Effector memory CD4-positive, alpha-beta T cell (primary cell): ENCODE data around the gene CEP164.

Source experiments
- DNase-seq, 3 donors: peaks; one replicate each; pipeline ENCODE4 v3.0.0-alpha.2; 2020
- H3K27ac ChIP-seq: 2 replicates; pipeline ENCODE4 v1.7.0; 2013; ENCODE audit warnings: mild to moderate bottlenecking, low read length, moderate library complexity; ENCODE audit not compliant: insufficient read depth, poor library complexity, severe bottlenecking
- H3K27me3 ChIP-seq: replicated peaks from 2 replicates; pipeline ENCODE4 v1.7.0; 2013; ENCODE audit warnings: mild to moderate bottlenecking, low read length; ENCODE audit not compliant: insufficient read depth, control insufficient read depth, poor library complexity, severe bottlenecking
- H3K36me3 ChIP-seq: 2 replicates; pipeline ENCODE4 v1.7.0; 2013; ENCODE audit warnings: mild to moderate bottlenecking, low read length, moderate library complexity; ENCODE audit not compliant: control insufficient read depth, insufficient read depth
- H3K4me1 ChIP-seq: 2 replicates; pipeline ENCODE4 v1.7.0; 2013; ENCODE audit warnings: low read length, mild to moderate bottlenecking; ENCODE audit not compliant: control insufficient read depth, insufficient read depth, poor library complexity, severe bottlenecking
- H3K4me3 ChIP-seq: 2 replicates; pipeline ENCODE4 v1.7.0; 2013; ENCODE audit warnings: low read length, low read depth, mild to moderate bottlenecking; ENCODE audit not compliant: insufficient read depth, poor library complexity, severe bottlenecking
- H3K9me3 ChIP-seq: 2 replicates; pipeline ENCODE4 v1.7.0; 2013; ENCODE audit warnings: mild to moderate bottlenecking, low read length, moderate library complexity; ENCODE audit not compliant: control insufficient read depth

The CEP164 gene

DNA sequence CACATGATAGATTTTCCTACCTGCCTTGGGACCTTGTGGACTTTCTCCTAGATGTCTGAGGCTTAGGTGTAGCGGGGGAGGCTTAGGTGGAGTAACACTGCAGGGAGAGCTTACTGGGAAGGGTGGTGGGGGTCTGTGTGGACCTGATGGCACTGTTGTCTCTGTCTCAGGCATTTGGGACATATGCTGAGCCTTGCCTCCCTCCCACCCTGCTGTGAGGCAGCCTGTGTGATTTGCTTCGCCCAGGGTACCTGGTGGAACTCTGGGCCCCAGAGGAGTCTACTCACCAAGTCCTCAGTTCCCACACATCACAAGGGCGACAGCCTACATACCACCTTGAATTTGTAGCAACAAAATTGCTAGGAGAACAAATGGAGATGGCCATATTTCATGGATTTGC, 80.7 kb downstream of the CEP164 start:
- no peak overlapping the region for H3K27ac ChIP-seq
- H3K9me3 ChIP-seq = no peaks in the 10 kb centered on the region
- H3K36me3 ChIP-seq = peaks cover 19% of the 10 kb centered on the region
- no peak overlapping the region for H3K4me3 ChIP-seq
- no peaks in the 10 kb centered on the region for H3K27me3 ChIP-seq
- DNase-seq = no peak
- no peaks in the 10 kb centered on the region for H3K4me1 ChIP-seq

DNA sequence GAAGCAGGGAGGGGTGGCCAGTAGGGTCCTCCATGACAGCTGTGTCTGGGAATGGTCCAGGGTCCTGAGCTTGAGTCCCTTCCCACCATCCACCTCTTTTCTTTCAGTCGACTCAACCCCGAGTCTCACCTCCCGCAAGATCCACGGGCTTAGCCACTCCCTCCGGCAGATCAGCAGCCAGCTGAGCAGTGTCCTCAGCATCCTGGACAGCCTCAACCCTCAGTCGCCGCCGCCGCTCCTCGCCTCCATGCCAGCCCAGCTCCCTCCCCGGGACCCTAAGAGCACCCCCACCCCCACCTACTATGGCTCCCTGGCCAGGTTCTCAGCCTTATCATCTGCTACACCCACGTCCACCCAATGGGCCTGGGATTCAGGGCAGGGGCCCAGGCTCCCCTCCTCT, 81.9 kb downstream of the CEP164 start:
- peaks cover 19% of the 10 kb centered on the region for H3K36me3 ChIP-seq
- no peak for DNase-seq
- H3K27me3 ChIP-seq = no peaks in the 10 kb centered on the region
- H3K4me1 ChIP-seq = no peaks in the 10 kb centered on the region
- H3K9me3 ChIP-seq = no peaks in the 10 kb centered on the region
- no peak overlapping the region for H3K27ac ChIP-seq
- H3K4me3 ChIP-seq = no peak overlapping the region

DNA sequence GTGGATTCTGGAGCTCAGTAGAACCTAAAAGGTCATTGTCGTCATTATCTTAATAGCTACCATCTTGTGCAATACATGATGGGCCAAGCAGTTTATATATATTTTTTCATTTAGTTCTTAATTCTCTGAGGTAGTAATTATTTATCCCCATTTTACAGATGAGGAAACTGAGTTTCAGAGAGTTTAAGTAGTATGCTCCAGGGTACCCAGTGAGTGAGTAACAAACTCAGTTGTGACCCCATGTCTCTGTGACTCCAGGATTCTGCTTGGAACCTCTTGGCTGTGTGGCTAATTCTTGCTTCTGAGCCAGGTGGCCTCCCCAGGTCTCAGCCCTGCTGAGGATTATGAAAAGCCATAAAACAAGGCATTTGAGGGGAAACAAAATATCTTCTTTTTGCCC, 82.6 kb downstream of the CEP164 start:
- no peaks in the 10 kb centered on the region for H3K4me1 ChIP-seq
- H3K4me3 ChIP-seq = no peak overlapping the region
- no peaks in the 10 kb centered on the region for H3K27me3 ChIP-seq
- peaks cover 19% of the 10 kb centered on the region for H3K36me3 ChIP-seq
- H3K27ac ChIP-seq = no peak overlapping the region
- no peak for DNase-seq
- no peaks in the 10 kb centered on the region for H3K9me3 ChIP-seq

DNA sequence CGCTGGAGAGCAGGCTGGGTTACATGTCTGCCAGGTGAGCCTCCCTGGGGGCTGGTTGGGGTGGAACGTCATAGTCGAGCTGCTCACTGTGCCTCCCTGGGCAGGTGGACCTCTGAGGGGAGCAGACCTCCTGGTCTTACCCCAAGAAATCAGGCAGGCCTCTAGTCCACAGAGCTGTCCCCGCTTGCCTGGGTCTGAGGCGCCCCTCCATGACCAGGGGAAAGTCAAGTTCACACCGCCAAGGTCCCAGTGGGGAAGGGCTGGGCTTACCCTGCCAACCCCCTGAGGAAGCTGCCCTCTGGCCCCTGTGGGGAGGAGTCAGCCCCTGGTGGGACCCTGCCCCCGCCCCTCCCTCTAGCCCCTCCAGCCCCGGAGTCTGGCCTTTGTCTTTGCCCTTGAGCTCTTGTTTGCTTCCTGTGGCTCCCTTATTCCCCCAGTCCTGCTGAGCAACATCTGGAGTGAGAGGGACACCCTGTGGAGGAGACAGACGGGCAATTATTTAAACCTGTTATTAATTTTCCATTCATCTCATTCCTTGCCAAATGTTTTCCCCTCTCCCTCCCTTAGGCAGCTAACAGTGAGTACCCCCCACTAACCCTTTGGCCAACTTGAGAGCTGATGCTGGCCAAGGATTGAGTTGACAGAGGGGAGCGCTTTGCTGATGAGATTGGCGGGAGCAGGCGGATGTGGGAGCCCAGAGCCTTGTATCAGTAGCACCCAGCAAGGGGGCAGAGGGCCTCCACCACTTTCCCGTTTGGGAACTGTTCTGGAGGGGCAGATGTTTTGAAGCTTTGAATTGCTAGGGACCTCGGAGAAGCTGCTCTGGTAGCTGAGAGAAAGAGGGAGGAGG, 83.4 kb downstream of the CEP164 start:
- H3K36me3 ChIP-seq = peaks cover 17% of the 10 kb centered on the region
- H3K27me3 ChIP-seq = no peaks in the 10 kb centered on the region
- no peak for DNase-seq
- H3K27ac ChIP-seq = no peak overlapping the region
- H3K4me3 ChIP-seq = no peak overlapping the region
- H3K4me1 ChIP-seq = no peaks in the 10 kb centered on the region
- H3K9me3 ChIP-seq = no peaks in the 10 kb centered on the region

DNA sequence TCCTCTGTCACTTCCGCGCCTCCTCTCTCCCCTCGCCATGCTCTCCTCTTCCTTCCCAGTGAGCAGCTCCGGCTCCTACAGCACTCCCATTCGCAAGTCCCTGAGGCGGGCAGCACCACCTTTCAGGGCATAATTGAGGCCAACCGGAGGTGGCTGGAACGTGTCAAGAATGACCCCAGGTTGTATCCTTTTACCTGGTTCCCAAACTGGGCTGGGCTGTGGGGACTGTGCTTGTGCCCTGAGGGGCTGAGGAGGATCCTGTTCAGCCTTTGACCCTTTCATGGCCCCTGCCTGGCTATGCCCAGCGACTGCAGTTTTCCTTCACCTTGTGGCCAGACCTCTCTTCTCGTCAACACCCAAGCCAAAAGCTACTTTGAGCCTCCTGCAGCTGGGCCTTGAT, 84.1 kb downstream of the CEP164 start:
- H3K27ac ChIP-seq = no peak overlapping the region
- H3K4me1 ChIP-seq = no peaks in the 10 kb centered on the region
- no peak for DNase-seq
- no peaks in the 10 kb centered on the region for H3K9me3 ChIP-seq
- no peak overlapping the region for H3K4me3 ChIP-seq
- no peaks in the 10 kb centered on the region for H3K27me3 ChIP-seq
- peaks cover 13% of the 10 kb centered on the region for H3K36me3 ChIP-seq

DNA sequence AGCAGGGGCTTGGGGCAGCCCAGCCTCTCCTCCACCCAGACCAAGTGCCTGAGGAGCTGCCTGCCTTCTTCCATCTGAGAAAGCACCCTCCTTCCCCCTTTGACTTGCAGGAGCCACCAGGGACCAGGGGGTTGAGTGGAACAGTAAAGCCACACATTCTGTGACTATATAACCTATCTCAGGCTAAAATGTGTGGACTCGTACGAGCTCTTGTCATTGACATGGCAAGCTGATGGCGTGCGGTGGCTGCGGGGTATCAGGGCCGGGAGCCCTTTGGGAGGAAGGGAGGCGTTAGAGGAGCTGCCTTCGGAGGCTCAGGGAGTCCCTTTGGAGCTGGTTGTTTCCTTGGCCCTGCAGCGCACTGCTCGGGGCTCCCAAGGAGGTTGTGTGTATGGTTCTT, 84.5 kb downstream of the CEP164 start:
- Histone ChIP-seq H3K9me3 (no peaks in the 10 kb centered on the region), H3K36me3 (peaks cover 13% of the 10 kb centered on the region)
- no peak for DNase-seq

DNA sequence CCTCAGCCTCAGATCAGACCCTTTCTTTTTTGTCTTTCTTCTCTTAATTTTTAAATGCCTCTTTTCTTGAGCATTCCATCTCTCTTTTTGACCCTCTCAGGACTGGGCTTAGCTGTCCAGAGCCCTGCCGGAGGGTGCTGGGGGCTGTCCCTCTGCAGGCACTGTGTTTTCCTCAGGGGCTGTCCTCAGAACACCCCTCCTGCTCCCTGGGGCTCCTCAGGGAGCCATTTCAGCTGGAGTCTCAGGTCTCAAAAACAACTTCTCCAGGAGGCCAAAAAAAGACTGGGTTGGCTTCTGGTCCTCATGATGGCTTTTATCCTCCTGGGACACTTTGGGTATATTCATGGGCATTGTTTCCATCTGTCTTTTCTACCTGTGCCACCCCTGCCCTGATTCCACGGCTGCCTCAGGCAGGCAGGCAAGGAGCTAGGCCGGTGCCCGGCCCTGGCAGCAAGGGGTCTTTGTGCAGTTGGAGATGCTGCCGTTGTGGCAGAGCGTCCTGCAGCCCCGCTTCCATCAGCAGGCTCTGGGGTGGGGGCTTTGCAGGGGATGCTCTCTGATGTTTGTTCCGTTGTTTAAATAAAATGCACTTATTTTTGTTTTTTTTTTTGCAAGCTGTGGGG, 85.1 kb downstream of the CEP164 start:
- no peaks in the 10 kb centered on the region for H3K27me3 ChIP-seq

More for the DNA sequence above, 84.5 kb downstream of the CEP164 start:
- H3K4me3 ChIP-seq = no peak overlapping the region
- no peaks in the 10 kb centered on the region for H3K27me3 ChIP-seq
- no peaks in the 10 kb centered on the region for H3K4me1 ChIP-seq
- H3K27ac ChIP-seq = no peak overlapping the region

DNA sequence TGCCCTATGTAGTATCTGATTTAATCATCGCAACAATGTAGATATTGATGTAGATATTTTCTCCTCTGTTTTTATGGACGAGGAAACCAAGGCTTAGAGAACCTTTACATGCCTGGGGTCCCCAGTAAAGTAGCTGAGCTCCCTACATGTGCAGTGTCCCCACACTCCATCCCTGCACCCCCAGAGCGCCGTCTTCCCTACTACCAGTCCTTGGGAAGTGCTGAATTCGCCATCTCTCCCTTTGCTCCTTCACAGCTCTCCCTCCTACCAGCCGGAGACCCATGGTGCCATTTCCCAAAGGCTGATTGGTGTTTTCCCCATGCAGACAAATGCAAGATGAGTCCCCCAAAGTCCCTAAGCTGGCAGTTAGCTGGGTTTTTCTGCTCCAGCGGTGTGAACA, 86.0 kb downstream of the CEP164 start:
- Histone ChIP-seq H3K9me3 (no peaks in the 10 kb centered on the region), H3K4me1 (no peaks in the 10 kb centered on the region), H3K27ac (no peak overlapping the region), H3K36me3 (peaks cover 3% of the 10 kb centered on the region), H3K4me3 (no peak overlapping the region), H3K27me3 (no peaks in the 10 kb centered on the region)
- DNase-seq = no peak

More for the DNA sequence above, 85.1 kb downstream of the CEP164 start:
- H3K4me1 ChIP-seq = no peaks in the 10 kb centered on the region
- H3K27ac ChIP-seq = no peak overlapping the region
- peaks cover 11% of the 10 kb centered on the region for H3K36me3 ChIP-seq
- DNase-seq = no peak
- no peaks in the 10 kb centered on the region for H3K9me3 ChIP-seq
- no peak overlapping the region for H3K4me3 ChIP-seq

DNA sequence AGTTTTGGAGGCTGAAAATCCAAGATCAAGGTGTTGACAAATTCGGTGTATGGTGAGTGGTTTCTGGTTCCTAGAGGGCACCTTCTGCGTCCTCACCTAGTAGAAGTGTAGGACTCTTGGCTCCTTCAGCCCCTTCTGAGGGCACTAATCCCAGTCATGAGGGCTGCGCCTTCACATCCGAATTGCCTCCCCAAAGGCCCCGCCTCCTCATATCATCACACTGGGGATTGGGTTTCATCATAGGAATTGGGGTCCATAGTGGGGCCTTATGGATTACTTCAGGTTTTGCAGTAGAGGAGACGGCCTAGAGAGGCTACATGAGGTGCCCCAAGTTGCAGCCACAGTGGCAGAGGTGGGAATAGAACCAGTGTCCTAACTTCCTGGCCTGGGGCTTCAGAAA, 87.1 kb downstream of the CEP164 start:
- Histone ChIP-seq H3K27me3 (no peaks in the 10 kb centered on the region), H3K27ac (no peak overlapping the region), H3K36me3 (no peaks in the 10 kb centered on the region), H3K4me3 (no peak overlapping the region), H3K4me1 (no peaks in the 10 kb centered on the region), H3K9me3 (no peaks in the 10 kb centered on the region)
- no peak for DNase-seq

DNA sequence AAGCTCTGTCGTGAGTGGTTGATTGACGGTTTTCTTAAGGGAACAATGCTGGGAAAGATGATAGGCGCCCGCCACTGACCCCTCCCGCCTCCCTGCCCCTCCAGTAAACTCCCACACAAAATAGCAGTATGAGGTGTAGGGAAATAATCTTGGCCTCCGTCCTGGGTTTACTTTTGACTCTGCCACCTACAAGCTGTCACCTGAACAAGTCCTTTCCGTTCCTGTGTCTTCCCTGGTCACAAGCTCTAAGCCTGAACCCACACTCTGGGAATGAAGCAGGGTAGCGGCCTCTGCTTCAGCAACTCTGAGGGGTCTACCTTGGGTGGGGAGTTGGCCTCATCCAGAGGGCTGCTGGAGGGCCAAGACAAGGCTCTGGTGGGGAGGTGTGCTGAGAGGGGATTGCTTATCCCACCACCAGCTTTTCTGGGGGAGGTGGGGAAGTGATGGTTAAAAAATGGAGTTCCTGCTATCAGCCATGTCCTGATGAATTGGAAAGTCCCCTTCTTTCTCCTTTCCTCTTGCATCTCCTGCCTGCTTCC, 87.8 kb downstream of the CEP164 start:
- Histone ChIP-seq H3K4me1 (no peaks in the 10 kb centered on the region), H3K4me3 (no peak overlapping the region), H3K9me3 (no peaks in the 10 kb centered on the region), H3K27me3 (no peaks in the 10 kb centered on the region), H3K27ac (no peak overlapping the region), H3K36me3 (no peaks in the 10 kb centered on the region)
- no peak for DNase-seq
